Esophagus squamous epithelium (tissue), 5 donors: ENCODE results near the gene PRKG1. TPM values are rescaled to one million over a fixed set of nuclear protein-coding genes. Genes with fewer than 3 reads are reported as not detected.

Experiments used
- DNase-seq: peaks from one replicate; lab custom pipeline; 2025; lab: John Stamatoyannopoulos, UW
- H3K27ac ChIP-seq, 4 donors: fragments of 200-600 bp; sonication (generic); one replicate each; pipeline ENCODE4 v1.5.1; 2016 to 2019; ENCODE audit warnings: mild to moderate bottlenecking in 1 of 4
- H3K27me3 ChIP-seq, 4 donors: fragments of 200-600 bp; sonication (generic); 1 replicate in 3 of 4; 2 replicates in 1 of 4; pipeline versions ENCODE4 v1.5.1 to v1.6.0; 2017 to 2021; ENCODE audit warnings: antibody characterized with exemption in 1 of 4
- H3K36me3 ChIP-seq, 3 donors: fragments of 200-600 bp; sonication (generic); one replicate each; pipeline ENCODE4 v1.5.1; 2016 to 2019
- H3K4me1 ChIP-seq, 3 donors: fragments of 200-600 bp; sonication (generic); one replicate each; pipeline ENCODE4 v1.5.1; 2017 to 2019
- H3K4me3 ChIP-seq, 4 donors: fragments of 200-600 bp; sonication (generic); 1 replicate in 3 of 4; 2 replicates in 1 of 4; pipeline ENCODE4 v1.5.1; 2016 to 2019; ENCODE audit warnings: mild to moderate bottlenecking in 2 of 4, moderate library complexity in 1 of 4
- H3K9me3 ChIP-seq, 3 donors: fragments of 200-600 bp; sonication (generic); one replicate each; pipeline ENCODE4 v1.5.1; 2016 to 2019
- POLR2A ChIP-seq, 4 donors: fragments of 450-650 bp; IDR thresholded peaks; one replicate each; pipeline ENCODE4 v1.6.1; 2017; ENCODE audit warnings: antibody characterized with exemption in 4 of 4, mild to moderate bottlenecking in 4 of 4, moderate library complexity in 3 of 4
- WGBS, 2 donors: methylation state at CpG; one replicate each; pipeline ENCODE4 v1.1.5; 2018; 5-methylcytosine and 5-hydroxymethylcytosine counted together
- intact Hi-C: fragments of 100-400 bp; cut with DNase I; formaldehyde crosslinking; loops from one replicate; pipeline ENCODE4 v1.15.0; 2022
- total RNA-seq, 4 donors: library from RNA; depleted of rRNA; stranded (reverse); fragments of >200 nt; gene quantifications; one replicate each; pipeline ENCODE4 v1.1.0, GENCODE V29; 2016
- TF ChIP-seq, protein P1 (sequence below), 6 experiments: fragments of 450-650 bp in 4 of 6; fragments of 200-600 bp in 2 of 6; sonication (generic) in 2 of 6; IDR thresholded peaks; one replicate each; pipeline ENCODE4 v1.5.1; 2016 to 2019; ENCODE audit warnings: antibody characterized with exemption in 6 of 6, mild to moderate bottlenecking in 4 of 6, moderate library complexity in 4 of 6
- donor health status: DM: yes; HTN: yes; CAD: no.

The PRKG1 gene
- total RNA-seq, 4 donors from 2014 or later = 2.0 to 10.9 (median 3.8) TPM

DNA sequence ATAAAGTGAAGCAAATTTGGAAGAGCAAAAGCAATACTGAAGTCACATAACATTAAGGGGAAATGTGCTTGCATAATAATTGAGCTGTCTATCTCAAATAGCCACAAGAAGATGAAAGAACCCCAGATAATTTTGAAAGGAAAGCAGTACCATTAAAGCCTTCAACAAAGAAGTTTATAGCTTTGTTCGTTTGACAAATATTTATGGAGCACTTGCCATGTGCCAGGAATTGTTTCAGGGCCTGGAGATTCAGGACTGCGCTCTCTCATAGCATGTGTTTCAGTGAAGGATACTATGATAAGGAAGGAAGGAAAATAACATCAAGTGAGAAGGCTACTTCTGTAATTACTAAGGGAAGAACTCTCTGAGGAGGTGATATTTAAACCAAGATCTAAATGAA, 837.4 kb downstream of the PRKG1 start:
- no peaks in the 10 kb centered on the region for H3K4me1 ChIP-seq
- no peaks in the 10 kb centered on the region for H3K9me3 ChIP-seq
- WGBS, 2 donors = 45 to 53% methylated on average over 2 of the region's 2 CpGs
- no peak overlapping the region for H3K27ac ChIP-seq
- DNase-seq = no peak
- intact Hi-C loops = no loop called here
- H3K4me3 ChIP-seq = no peak overlapping the region
- no peaks in the 10 kb centered on the region for H3K27me3 ChIP-seq
- H3K36me3 ChIP-seq = no peaks in the 10 kb centered on the region
- TF ChIP-seq, protein P1, sequence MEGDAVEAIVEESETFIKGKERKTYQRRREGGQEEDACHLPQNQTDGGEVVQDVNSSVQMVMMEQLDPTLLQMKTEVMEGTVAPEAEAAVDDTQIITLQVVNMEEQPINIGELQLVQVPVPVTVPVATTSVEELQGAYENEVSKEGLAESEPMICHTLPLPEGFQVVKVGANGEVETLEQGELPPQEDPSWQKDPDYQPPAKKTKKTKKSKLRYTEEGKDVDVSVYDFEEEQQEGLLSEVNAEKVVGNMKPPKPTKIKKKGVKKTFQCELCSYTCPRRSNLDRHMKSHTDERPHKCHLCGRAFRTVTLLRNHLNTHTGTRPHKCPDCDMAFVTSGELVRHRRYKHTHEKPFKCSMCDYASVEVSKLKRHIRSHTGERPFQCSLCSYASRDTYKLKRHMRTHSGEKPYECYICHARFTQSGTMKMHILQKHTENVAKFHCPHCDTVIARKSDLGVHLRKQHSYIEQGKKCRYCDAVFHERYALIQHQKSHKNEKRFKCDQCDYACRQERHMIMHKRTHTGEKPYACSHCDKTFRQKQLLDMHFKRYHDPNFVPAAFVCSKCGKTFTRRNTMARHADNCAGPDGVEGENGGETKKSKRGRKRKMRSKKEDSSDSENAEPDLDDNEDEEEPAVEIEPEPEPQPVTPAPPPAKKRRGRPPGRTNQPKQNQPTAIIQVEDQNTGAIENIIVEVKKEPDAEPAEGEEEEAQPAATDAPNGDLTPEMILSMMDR (IDR thresholded peaks at IDR 0.05) = no peak
- no peak for TF ChIP-seq POLR2A (IDR thresholded peaks at IDR 0.05)

DNA sequence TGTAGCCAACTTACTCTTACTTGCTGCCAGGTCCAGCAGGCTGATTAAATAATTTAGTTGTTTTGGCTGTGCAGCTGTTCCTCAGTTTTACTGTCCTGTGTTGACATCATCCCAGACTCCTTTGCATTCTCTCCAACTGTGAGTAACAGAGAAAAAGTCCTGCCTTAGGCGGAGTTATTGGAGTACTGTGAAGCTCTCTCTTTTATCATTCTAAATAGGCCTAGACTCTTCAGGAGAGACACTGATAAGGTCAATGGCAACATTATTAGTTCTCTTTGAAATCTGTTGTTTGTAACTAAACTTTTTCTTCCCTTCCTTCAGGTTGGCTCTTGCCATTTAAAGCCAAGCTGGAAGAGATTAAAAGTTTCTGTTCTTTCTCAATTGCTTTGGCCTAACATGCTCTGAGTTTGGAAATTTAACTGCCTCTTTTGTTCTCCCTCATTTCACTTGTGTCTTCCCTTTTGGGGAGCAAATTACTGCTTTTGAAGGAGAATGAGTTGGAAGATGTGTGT, 840.8 kb downstream of the PRKG1 start:
- no peaks in the 10 kb centered on the region for H3K27me3 ChIP-seq
- H3K4me1 ChIP-seq = no peaks in the 10 kb centered on the region
- 82 to 95% methylated on average over 1 of the region's 1 CpG for WGBS, 2 donors
- H3K36me3 ChIP-seq = no peaks in the 10 kb centered on the region
- no peak for DNase-seq
- no peak overlapping the region for H3K4me3 ChIP-seq
- no peaks in the 10 kb centered on the region for H3K9me3 ChIP-seq
- TF ChIP-seq POLR2A (IDR thresholded peaks at IDR 0.05) = no peak
- TF ChIP-seq, protein P1 (IDR thresholded peaks at IDR 0.05) = no peak
- no peak overlapping the region for H3K27ac ChIP-seq
- intact Hi-C loops = no loop called here

DNA sequence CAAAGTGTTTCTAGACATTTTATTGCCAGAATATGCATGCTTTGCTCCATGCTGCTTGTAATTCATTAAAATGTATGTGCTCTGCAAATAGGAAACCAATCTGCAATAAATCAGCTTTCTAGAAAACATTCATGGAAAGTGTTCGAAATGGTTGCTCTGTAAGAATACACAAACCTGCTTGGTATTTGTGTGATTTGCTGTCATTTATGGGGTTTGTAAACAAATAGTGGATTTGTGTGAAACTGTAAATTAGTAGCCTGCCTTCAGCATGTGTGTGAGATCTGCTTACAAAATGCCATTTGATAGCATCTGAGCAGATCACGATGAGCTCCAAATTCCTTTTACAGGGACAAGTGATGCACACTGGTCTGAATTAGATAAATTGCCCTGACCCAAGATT, 844.2 kb downstream of the PRKG1 start:
- Histone ChIP-seq H3K9me3 (no peaks in the 10 kb centered on the region), H3K27me3 (no peaks in the 10 kb centered on the region), H3K4me3 (no peak overlapping the region), H3K4me1 (no peaks in the 10 kb centered on the region), H3K27ac (no peak overlapping the region), H3K36me3 (no peaks in the 10 kb centered on the region)
- DNase-seq = no peak
- intact Hi-C loops = no loop called here
- 49 to 60% methylated on average over 2 of the region's 2 CpGs for WGBS, 2 donors
- TF ChIP-seq POLR2A (IDR thresholded peaks at IDR 0.05) = no peak
- TF ChIP-seq, protein P1 (IDR thresholded peaks at IDR 0.05) = no peak

DNA sequence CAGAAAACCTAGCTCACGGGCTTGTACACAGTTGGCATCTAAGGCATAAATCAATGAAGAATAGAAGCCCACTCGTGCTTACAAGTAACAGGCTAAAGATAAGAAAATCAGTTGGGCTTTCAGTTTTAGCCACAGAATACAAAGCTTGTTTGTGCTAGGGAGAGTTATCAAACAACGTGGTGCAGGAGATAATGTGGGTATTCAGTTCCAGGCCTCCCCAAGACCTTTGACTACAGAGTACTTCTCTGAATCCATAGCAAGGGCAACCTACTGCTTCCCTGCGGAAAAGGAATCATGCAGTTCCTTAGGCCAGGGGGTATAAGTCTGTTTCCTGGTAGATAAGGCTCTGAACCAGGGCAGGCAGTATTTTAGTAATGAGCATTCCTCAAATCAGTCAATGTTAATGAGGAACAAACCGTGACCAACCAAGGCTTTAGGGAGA, 844.6 kb downstream of the PRKG1 start:
- no peak for DNase-seq
- WGBS, 2 donors = 39 to 57% methylated on average over 5 of the region's 5 CpGs
- Histone ChIP-seq H3K27ac (no peak overlapping the region), H3K9me3 (no peaks in the 10 kb centered on the region), H3K27me3 (no peaks in the 10 kb centered on the region), H3K36me3 (no peaks in the 10 kb centered on the region), H3K4me3 (no peak overlapping the region), H3K4me1 (no peaks in the 10 kb centered on the region)
- TF ChIP-seq, protein P1 (IDR thresholded peaks at IDR 0.05) = no peak
- no peak for TF ChIP-seq POLR2A (IDR thresholded peaks at IDR 0.05)
- intact Hi-C loops = no loop called here

DNA sequence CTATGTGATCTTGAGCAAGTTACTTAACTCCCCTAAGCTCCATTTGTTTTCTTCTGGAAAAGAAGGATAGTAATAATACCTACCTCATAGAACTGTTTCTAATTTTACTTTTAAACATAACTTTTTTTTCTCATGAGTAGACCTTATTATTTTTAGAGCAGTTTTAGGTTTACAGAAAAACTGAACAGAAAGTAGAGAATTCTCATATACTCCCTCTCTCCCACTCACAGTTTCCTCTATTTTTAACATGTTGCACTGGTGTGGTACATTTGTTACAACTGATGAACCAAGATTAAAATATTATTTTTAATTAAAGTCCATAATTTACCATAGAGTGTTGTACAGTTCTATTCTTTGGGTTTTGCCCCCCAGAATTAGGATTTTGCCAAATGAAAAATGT, 846.4 kb downstream of the PRKG1 start:
- Histone ChIP-seq H3K4me3 (no peak overlapping the region), H3K36me3 (no peaks in the 10 kb centered on the region), H3K4me1 (no peaks in the 10 kb centered on the region), H3K27me3 (no peaks in the 10 kb centered on the region), H3K9me3 (no peaks in the 10 kb centered on the region), H3K27ac (no peak overlapping the region)
- DNase-seq = no peak
- intact Hi-C loops = no loop called here
- no peak for TF ChIP-seq POLR2A (IDR thresholded peaks at IDR 0.05)
- TF ChIP-seq, protein P1 (IDR thresholded peaks at IDR 0.05) = no peak
